ENCODE data around the gene PLEKHM3. TPM values are rescaled to one million over a fixed set of nuclear protein-coding genes. Genes with fewer than 3 reads are reported as not detected.

The PLEKHM3 gene
- total and polyA plus RNA-seq, 2 experiments from 2014 or later = 3.9 to 8.8 TPM

GRCh38 chr2:207921606-207922005, 103.7 kb downstream of the PLEKHM3 start:
- peaks cover 5% of the 10 kb centered on the region for H3K27me3 Mint-ChIP-seq (ENCODE audit: insufficient read depth, low read depth, poor library complexity)
- no peak for TF ChIP-seq ETS1 (IDR thresholded peaks at IDR 0.05)
- TF ChIP-seq CTCF (conservative IDR thresholded peaks at IDR 0.05; ENCODE audit: low read depth in 2 of 2) = no peak
- ATAC-seq = peak; percentile 37; the same call in 1 of the 3 replicates

GRCh38 chr2:207920721-207921120, 104.6 kb downstream of the PLEKHM3 start:
- no peak for DNase-seq (ENCODE audit: low spot score)
- no peak overlapping the region for H3K27ac ChIP-seq (ENCODE audit: low read depth)
- H4K20me1 ChIP-seq (replicated peaks; ENCODE audit: insufficient read depth) = no peaks in the 10 kb centered on the region
- H3K9me2 ChIP-seq (ENCODE audit: insufficient read depth) = 0 out of 2 replicates have a peak, but pooled peaks cover 3% of the 10 kb centered on the region
- H3K4me1 ChIP-seq (ENCODE audit: insufficient read depth) = no peaks in the 10 kb centered on the region
- H3K4me3 ChIP-seq = no peak overlapping the region
- no peaks in the 10 kb centered on the region for H3F3A ChIP-seq (replicated peaks; ENCODE audit: low read depth)
- no peaks in the 10 kb centered on the region for H3K79me2 ChIP-seq (replicated peaks; ENCODE audit: insufficient read depth)
- Mint-ChIP-seq H3K4me1 (peaks cover 3% of the 10 kb centered on the region), H3K27ac (no peak overlapping the region), H3K4me3 (no peak overlapping the region), H3K36me3 (ENCODE audit: low read depth) (no peaks in the 10 kb centered on the region), H3K9me3 (no peaks in the 10 kb centered on the region; the same call in 2 of the 3 replicates), H3K27me3 (ENCODE audit: insufficient read depth, low read depth, poor library complexity) (peaks cover 5% of the 10 kb centered on the region)
- no peaks in the 10 kb centered on the region for H3K27me3 ChIP-seq (ENCODE audit: insufficient read depth)
- ATAC-seq = no peak
- no peaks in the 10 kb centered on the region for H3K36me3 ChIP-seq (ENCODE audit: insufficient read depth)
- H2AFZ ChIP-seq = no peak overlapping the region
- H3K4me2 ChIP-seq = no peak overlapping the region
- TF ChIP-seq ZNF462 (CRISPR knock-in tag; IDR thresholded peaks at IDR 0.05) (no peak), NANOG (IDR thresholded peaks at IDR 0.05; ENCODE audit: borderline replicate concordance) (no peak), ETS1 (IDR thresholded peaks at IDR 0.05) (no peak), ZNF331 (CRISPR knock-in tag; IDR thresholded peaks at IDR 0.05; ENCODE audit: low read depth) (no peak), STAT1 (IDR thresholded peaks at IDR 0.05; ENCODE audit: unreplicated experiment) (no peak), ZNF114 (CRISPR knock-in tag; IDR thresholded peaks at IDR 0.05) (no peak), CTCF (conservative IDR thresholded peaks at IDR 0.05; ENCODE audit: low read depth in 2 of 2) (no peak), EZH2phosphoT487 (IDR thresholded peaks at IDR 0.05; ENCODE audit: unreplicated experiment) (no peak)

More at GRCh38 chr2:207921606-207922005, 103.7 kb downstream of the PLEKHM3 start:
- H3K4me1 ChIP-seq (ENCODE audit: insufficient read depth) = no peaks in the 10 kb centered on the region
- no peaks in the 10 kb centered on the region for H3K27me3 ChIP-seq (ENCODE audit: insufficient read depth)
- H2AFZ ChIP-seq = no peak overlapping the region
- Mint-ChIP-seq H3K9me3 (no peaks in the 10 kb centered on the region; the same call in 2 of the 3 replicates), H3K27ac (no peak overlapping the region), H3K36me3 (ENCODE audit: low read depth) (no peaks in the 10 kb centered on the region), H3K4me3 (no peak overlapping the region), H3K4me1 (peaks cover 3% of the 10 kb centered on the region)
- no peaks in the 10 kb centered on the region for H3K36me3 ChIP-seq (ENCODE audit: insufficient read depth)
- 0 out of 2 replicates have a peak, but pooled peaks cover 3% of the 10 kb centered on the region for H3K9me2 ChIP-seq (ENCODE audit: insufficient read depth)
- no peak overlapping the region for H3K27ac ChIP-seq (ENCODE audit: low read depth)
- H3K4me2 ChIP-seq = no peak overlapping the region
- H4K20me1 ChIP-seq (replicated peaks; ENCODE audit: insufficient read depth) = no peaks in the 10 kb centered on the region
- H3F3A ChIP-seq (replicated peaks; ENCODE audit: low read depth) = no peaks in the 10 kb centered on the region
- no peak overlapping the region for H3K4me3 ChIP-seq
- no peaks in the 10 kb centered on the region for H3K79me2 ChIP-seq (replicated peaks; ENCODE audit: insufficient read depth)
- no peak for DNase-seq (ENCODE audit: low spot score)

All from GM23338 (cell line).